C4-2B (cell line): ENCODE measurements around the gene UBE3C.

Experiments
- ZFX ChIP-seq: fragments of 450-650 bp; IDR thresholded peaks from 2 replicates; pipeline ENCODE4 v1.6.1; 2017
- TF ChIP-seq, protein P1 (sequence below): fragments of 450-650 bp; conservative IDR thresholded peaks from 2 replicates; pipeline ENCODE4 v1.5.1; 2017; ENCODE audit warnings: mild to moderate bottlenecking

DNA sequence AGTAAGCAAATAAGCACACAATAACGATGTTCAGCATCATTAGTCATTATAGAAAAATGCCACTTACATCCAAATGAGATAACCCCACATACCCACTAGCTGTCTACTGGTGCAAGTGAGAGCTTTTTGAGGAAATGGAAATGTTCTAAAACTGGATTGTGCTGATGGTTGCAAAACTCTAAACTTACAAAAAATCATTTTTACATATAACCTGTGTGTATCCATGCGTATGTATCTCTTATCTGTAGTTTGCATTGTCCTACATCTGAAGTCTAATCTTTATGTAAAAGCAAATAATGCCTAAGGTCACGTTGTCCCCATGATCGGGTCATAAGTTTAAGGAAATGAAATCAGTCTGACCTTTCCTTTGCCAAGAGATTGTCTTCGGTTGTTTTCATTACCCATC is 116.5 kb downstream of the UBE3C start:
- TF ChIP-seq, protein P1, sequence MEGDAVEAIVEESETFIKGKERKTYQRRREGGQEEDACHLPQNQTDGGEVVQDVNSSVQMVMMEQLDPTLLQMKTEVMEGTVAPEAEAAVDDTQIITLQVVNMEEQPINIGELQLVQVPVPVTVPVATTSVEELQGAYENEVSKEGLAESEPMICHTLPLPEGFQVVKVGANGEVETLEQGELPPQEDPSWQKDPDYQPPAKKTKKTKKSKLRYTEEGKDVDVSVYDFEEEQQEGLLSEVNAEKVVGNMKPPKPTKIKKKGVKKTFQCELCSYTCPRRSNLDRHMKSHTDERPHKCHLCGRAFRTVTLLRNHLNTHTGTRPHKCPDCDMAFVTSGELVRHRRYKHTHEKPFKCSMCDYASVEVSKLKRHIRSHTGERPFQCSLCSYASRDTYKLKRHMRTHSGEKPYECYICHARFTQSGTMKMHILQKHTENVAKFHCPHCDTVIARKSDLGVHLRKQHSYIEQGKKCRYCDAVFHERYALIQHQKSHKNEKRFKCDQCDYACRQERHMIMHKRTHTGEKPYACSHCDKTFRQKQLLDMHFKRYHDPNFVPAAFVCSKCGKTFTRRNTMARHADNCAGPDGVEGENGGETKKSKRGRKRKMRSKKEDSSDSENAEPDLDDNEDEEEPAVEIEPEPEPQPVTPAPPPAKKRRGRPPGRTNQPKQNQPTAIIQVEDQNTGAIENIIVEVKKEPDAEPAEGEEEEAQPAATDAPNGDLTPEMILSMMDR: no peak
- no peak for TF ChIP-seq ZFX
